ENCODE data around the gene ERC1. TPM values are rescaled to one million over a fixed set of nuclear protein-coding genes. Genes with fewer than 3 reads are reported as not detected.
A peak's percentile ranks its signal among the peaks of the same experiment; 100 is the strongest.

ERC1 gene
- total and polyA plus RNA-seq, 2 experiments from 2014 or later, result 18.4 to 29.7 TPM

- no peaks in the 10 kb centered on the region for H4K20me1 ChIP-seq (ENCODE audit: insufficient read depth, poor library complexity, severe bottlenecking)
- H3K36me3 ChIP-seq (replicated peaks; ENCODE audit: insufficient read depth, low read depth), result no peaks in the 10 kb centered on the region
- no peak overlapping the region for H3K4me2 ChIP-seq
- peaks cover 53% of the 10 kb centered on the region for H3K27me3 ChIP-seq
- H3K4me3 ChIP-seq, result no peak overlapping the region
- WGBS (ENCODE audit: low lambda C conversion rate, missing lambda C conversion rate), result 84% methylated on average over 3 of the region's 3 CpGs
- H3K27ac ChIP-seq, result no peak overlapping the region
- H3K9me3 ChIP-seq (ENCODE audit: low read depth), result no peaks in the 10 kb centered on the region
- no peak for DNase-seq (ENCODE audit: low spot score)
- TF ChIP-seq EZH2 (IDR thresholded peaks at IDR 0.05; ENCODE audit: borderline replicate concordance), result no peak
- TF ChIP-seq CTCF (IDR thresholded peaks at IDR 0.05; ENCODE audit: poor library complexity), result no peak
- TF ChIP-seq EZH2phosphoT487 (IDR thresholded peaks at IDR 0.05; ENCODE audit: low read depth, severe bottlenecking, unreplicated experiment), result no peak
- no peak overlapping the region for H2AFZ ChIP-seq
- H3K79me2 ChIP-seq, result peaks cover 4% of the 10 kb centered on the region
- no peaks in the 10 kb centered on the region for H3K9me2 ChIP-seq (replicated peaks; ENCODE audit: insufficient read depth)
- peaks cover 4% of the 10 kb centered on the region for H3K4me1 ChIP-seq (ENCODE audit: insufficient read depth)
Observed at GRCh38 chr12:1528791-1529190, 537.8 kb downstream of the ERC1 start.

DNA sequence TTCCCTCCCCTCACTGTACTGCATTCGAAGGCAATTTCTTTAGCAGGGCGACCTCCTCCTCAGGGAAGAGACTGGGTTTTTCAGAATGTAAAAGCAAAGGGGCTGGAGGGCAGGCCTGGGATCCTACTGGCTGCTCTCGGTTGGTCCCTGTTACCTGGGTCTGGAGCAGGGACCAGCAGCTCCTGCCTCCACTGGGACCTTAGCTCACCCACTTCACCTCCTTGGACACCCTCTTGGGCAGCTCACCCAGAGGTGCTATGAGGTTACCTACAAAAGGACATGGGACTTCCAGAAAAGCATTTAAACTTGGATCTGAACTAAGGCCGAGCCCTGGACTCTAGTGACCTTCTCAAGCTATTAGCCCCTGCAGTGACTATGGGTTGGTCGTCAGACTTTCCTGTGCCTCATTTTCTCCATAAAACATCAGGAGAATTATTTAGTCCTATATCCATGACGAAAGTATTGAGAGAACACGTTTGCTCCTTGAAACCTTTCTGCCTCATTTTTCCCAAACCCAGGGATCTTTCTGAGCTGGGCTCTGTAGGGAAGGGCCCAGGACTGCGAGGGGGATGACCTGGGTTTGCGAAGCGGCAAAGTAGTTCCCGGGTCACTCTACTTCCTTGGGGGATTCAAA, 538.3 kb downstream of the ERC1 start:
- Histone ChIP-seq H3K4me3 (peak overlapping the region; percentile 75), H3K79me2 (peaks cover 7% of the 10 kb centered on the region)

DNA sequence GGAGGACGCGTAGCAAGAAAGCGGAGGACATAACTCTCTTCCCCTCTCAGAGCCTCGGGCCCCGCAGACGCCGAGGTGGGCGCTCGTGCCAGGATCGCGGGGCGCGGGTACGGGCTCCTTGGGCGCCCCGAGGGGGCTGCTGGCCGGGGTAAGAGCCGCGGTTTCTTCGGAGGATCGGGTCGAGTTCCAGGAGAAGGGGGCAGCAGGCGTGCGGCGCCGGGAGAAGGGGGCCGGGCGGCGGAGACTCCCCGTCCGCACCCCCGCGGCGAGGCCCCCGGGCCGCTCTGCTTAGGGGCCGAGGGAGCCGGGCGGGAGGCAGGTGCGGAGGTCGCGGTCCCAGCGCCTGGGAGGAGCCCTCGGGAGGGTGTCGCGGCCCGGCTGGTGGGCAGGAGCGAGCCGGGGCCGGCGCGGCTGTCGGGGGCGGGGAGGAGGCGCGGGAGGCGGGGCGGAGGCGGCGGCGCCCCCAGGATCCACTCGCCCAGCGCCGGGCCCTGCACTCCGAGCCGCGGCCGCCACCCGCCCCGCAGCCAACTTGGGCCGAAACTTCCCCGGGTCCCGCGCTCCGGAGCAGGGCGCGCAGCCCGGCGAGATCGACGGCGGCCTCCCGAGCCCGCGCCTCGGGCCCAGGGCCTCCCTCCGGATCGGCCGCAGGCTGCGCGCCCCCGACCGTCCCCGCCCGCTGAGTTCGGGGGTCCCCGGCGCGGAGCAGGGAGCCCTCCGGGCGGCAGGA, 539.0 kb downstream of the ERC1 start:
- Histone ChIP-seq H3K4me2 (peak overlapping the region; percentile 95), H3K27ac (no peak overlapping the region)

More for the DNA sequence above, 538.3 kb downstream of the ERC1 start:
- Histone ChIP-seq H3K27me3 (peaks cover 57% of the 10 kb centered on the region), H3K4me2 (peak overlapping the region; percentile 95), H2AFZ (peak overlapping the region; percentile 86), H3K9me2 (replicated peaks; ENCODE audit: insufficient read depth) (no peaks in the 10 kb centered on the region), H3K27ac (no peak overlapping the region), H3K36me3 (replicated peaks; ENCODE audit: insufficient read depth, low read depth) (no peaks in the 10 kb centered on the region), H3K4me1 (ENCODE audit: insufficient read depth) (peaks cover 4% of the 10 kb centered on the region), H3K9me3 (ENCODE audit: low read depth) (no peaks in the 10 kb centered on the region), H4K20me1 (ENCODE audit: insufficient read depth, poor library complexity, severe bottlenecking) (no peaks in the 10 kb centered on the region)
- TF ChIP-seq EZH2 (IDR thresholded peaks at IDR 0.05; ENCODE audit: borderline replicate concordance) (no peak), EZH2phosphoT487 (IDR thresholded peaks at IDR 0.05; ENCODE audit: low read depth, severe bottlenecking, unreplicated experiment) (no peak), CTCF (IDR thresholded peaks at IDR 0.05; ENCODE audit: poor library complexity) (no peak)
- DNase-seq (ENCODE audit: low spot score), result no peak
- 57% methylated on average over 11 of the region's 11 CpGs for WGBS (ENCODE audit: low lambda C conversion rate, missing lambda C conversion rate)

More for the DNA sequence above, 539.0 kb downstream of the ERC1 start:
- Histone ChIP-seq H3K79me2 (peaks cover 10% of the 10 kb centered on the region), H4K20me1 (ENCODE audit: insufficient read depth, poor library complexity, severe bottlenecking) (no peaks in the 10 kb centered on the region), H3K4me3 (peak overlapping the region; percentile 75), H2AFZ (peak overlapping the region; percentile 86), H3K4me1 (ENCODE audit: insufficient read depth) (peaks cover 4% of the 10 kb centered on the region), H3K9me2 (replicated peaks; ENCODE audit: insufficient read depth) (no peaks in the 10 kb centered on the region), H3K27me3 (peaks cover 62% of the 10 kb centered on the region), H3K9me3 (ENCODE audit: low read depth) (no peaks in the 10 kb centered on the region), H3K36me3 (replicated peaks; ENCODE audit: insufficient read depth, low read depth) (no peaks in the 10 kb centered on the region)
- TF ChIP-seq EZH2phosphoT487 (IDR thresholded peaks at IDR 0.05; ENCODE audit: low read depth, severe bottlenecking, unreplicated experiment) (no peak), CTCF (IDR thresholded peaks at IDR 0.05; ENCODE audit: poor library complexity) (no peak), EZH2 (IDR thresholded peaks at IDR 0.05; ENCODE audit: borderline replicate concordance) (no peak)
- peak; percentile 44 for DNase-seq (ENCODE audit: low spot score)
- WGBS (ENCODE audit: low lambda C conversion rate, missing lambda C conversion rate), result 4% methylated on average over 52 of the region's 101 CpGs

Measured in hepatocyte (in vitro differentiated cells).